Measurements from ENCODE around the gene LITAF. TPM values are rescaled to one million over a fixed set of nuclear protein-coding genes. Genes with fewer than 3 reads are reported as not detected.

Gene LITAF
- total RNA-seq, 2 experiments from 2014 or later: 127 to 130 TPM

DNA sequence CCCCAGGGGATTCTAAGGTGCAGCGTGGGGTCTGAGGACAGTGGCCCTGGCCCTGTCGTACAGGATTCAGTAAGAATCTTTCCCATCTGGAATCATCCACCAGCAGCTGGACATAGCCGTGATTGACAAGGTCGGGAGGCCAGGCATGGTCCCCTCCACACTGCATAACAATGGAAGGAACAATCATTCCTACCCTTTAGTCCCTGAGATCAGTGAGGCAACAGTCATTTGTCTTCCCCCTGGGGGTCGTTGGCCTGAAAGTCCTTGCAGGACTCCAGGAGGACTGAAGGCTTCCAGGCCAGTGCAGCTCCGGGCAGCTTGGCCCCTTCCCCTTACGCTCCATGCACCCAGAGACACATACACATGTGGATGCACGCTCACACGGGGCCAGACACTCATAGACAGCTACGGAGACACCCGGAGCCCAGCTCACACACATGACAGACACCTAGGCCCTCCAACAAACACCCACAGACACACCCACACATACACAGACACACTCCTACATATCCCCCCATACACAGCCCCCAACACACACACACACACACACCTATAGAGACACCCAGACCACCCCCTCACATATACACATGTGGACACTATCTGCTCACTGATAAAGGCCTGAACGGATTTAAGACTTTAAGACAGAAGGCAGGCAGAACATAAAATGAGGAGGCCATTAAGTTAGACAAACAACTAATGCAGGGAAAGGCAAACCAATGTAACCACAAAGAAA lies 42.9 kb downstream of the LITAF start:
- H3K27ac Mint-ChIP-seq: no peak overlapping the region
- peaks cover 12% of the 10 kb centered on the region for H3K4me1 Mint-ChIP-seq
- no peaks in the 10 kb centered on the region for H3K27me3 Mint-ChIP-seq
- H3K36me3 Mint-ChIP-seq: peaks cover 10% of the 10 kb centered on the region
- H3K4me3 Mint-ChIP-seq: no peak overlapping the region
- DNase-seq: no peak
- no peaks in the 10 kb centered on the region for H3K9me3 Mint-ChIP-seq

DNA sequence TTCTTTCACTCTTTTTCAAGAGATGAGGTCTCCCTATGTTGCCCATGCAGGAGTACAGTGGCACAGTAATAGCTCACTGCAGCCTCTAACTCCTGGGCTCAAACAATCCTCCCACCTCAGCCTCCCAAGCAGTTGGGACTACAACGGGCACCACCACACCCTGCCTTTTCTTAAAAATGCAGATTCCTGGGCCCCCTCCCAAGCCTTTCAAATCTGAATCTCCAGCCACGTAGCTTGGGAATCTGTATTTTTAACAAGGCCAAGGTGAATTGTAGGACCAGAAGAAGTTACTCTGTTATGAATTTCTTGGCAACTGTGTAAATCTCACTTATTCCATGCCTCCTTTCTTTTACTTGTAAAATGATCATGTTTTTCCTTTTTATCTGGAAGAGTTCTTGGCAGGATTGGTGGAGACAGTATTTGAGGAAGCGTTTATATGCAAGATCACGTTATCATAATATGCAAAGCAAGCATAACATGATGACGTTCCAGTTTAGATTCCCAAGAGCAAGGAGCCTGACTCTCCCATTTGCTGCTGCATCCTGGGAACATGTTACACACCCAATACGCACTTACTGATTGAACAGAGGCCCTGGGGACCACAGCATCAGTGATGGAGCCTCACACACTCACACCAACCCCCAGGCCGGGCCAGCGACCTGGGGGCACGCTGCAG lies 44.5 kb downstream of the LITAF start:
- H3K27me3 Mint-ChIP-seq: no peaks in the 10 kb centered on the region
- no peak for DNase-seq
- H3K27ac Mint-ChIP-seq: no peak overlapping the region
- H3K4me1 Mint-ChIP-seq: peaks cover 13% of the 10 kb centered on the region
- H3K36me3 Mint-ChIP-seq: peaks cover 2% of the 10 kb centered on the region
- no peak overlapping the region for H3K4me3 Mint-ChIP-seq
- no peaks in the 10 kb centered on the region for H3K9me3 Mint-ChIP-seq

DNA sequence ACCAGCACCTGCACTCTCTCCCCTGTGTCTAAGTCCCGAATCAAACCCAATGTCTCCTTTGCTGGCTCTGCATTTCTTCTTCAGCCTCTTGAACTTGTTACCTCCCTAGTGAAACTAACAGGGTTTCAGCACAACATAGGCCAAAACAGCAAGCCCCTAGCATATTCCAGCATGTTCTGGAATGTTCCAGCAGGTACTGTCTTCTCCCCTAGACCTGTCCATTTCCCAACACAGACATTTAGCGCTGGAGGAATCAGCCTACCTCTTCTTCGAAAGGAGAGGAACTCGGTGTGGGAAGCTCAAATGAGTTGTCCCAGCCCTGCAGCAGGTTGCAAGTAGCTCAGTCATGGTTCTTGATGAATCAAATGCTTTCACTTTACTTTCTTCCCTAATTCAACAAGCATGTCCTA lies 47.1 kb downstream of the LITAF start:
- no peak for DNase-seq
- Mint-ChIP-seq H3K27ac (no peak overlapping the region), H3K9me3 (no peaks in the 10 kb centered on the region), H3K36me3 (no peaks in the 10 kb centered on the region), H3K4me3 (no peak overlapping the region), H3K27me3 (no peaks in the 10 kb centered on the region), H3K4me1 (peaks cover 11% of the 10 kb centered on the region)

DNA sequence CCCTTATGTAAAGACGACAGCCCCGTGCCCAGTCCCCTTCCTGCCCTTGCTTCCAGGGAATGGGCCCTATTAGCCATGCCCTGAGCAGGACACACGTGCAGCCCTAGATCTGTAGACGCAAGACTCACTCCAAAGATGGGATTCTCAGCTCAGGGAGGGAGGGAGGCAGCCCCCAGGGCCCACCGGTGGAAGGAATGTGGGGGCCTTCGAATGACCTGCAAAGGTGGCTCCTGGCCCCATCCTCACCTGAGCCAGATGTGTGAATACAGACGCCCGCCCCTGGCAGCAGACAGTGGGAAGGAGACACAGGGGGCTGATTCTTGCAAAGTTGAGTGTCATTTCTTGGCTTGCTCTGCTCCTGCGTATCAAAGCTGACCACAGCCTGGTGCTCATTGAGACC lies 47.8 kb downstream of the LITAF start:
- H3K27me3 Mint-ChIP-seq: no peaks in the 10 kb centered on the region
- H3K36me3 Mint-ChIP-seq: no peaks in the 10 kb centered on the region
- no peaks in the 10 kb centered on the region for H3K9me3 Mint-ChIP-seq
- H3K27ac Mint-ChIP-seq: no peak overlapping the region
- H3K4me1 Mint-ChIP-seq: peaks cover 8% of the 10 kb centered on the region
- DNase-seq: no peak
- no peak overlapping the region for H3K4me3 Mint-ChIP-seq

DNA sequence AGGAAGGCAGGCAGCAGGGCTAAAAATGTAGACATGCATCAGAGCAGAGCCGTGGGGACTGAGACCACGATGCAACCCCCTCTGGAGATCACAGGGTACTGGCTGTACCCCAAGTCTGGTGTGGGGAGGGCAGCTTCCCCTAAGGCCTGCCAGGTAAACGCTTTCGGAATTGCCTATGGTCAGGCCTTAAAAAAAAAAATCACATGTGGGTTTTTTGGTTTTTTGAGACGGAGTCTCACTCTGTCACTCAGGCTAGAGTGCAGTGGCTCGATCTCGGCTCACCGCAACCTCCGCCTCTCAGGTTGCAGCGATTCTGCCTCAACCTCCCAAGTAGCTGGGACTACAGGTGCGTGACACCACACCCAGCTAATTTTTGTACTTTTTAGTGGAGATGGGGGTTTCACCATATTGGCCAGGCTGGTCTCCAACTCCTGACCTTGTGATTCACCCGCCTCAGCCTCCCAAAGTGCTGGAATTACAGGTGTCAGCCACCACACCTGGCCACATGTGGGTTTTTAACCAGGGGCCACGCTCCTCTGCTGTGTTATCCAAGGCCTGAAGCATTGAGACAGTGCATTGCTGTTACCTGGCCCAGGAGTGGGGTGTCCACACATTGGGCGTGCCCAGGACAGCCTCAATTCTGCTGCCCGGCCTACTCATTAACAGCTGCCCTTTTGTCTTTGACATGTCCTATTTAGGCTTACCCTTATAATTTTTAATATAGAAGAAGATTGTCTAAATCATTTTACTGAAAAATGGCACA lies 50.4 kb downstream of the LITAF start:
- no peak overlapping the region for H3K4me3 Mint-ChIP-seq
- H3K36me3 Mint-ChIP-seq: no peaks in the 10 kb centered on the region

DNA sequence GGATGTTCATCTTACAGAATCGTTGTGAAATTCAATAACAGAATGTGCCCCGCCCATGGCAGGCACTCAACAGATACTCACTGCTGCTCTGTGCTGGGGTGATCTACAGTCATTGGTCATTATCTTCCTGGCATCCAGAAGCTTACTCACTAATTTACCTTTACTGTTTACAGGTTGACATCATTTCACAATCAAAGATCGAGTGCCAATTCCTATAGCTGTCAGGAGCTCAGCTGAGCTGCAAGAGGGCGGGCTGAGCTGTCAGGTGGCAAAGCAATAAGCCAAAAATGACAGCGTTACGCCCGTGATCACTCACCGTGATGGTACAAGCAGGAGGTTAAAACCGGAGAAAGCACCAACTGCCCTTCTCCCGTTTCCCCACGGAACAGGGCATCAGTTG lies 51.2 kb downstream of the LITAF start:
- Mint-ChIP-seq H3K4me3 (no peak overlapping the region), H3K36me3 (no peaks in the 10 kb centered on the region), H3K27me3 (no peaks in the 10 kb centered on the region), H3K9me3 (no peaks in the 10 kb centered on the region), H3K4me1 (peaks cover 2% of the 10 kb centered on the region), H3K27ac (no peak overlapping the region)
- DNase-seq: no peak

More for the DNA sequence above, 50.4 kb downstream of the LITAF start:
- Mint-ChIP-seq H3K27me3 (no peaks in the 10 kb centered on the region), H3K9me3 (no peaks in the 10 kb centered on the region), H3K4me1 (peaks cover 2% of the 10 kb centered on the region), H3K27ac (no peak overlapping the region)
- no peak for DNase-seq

DNA sequence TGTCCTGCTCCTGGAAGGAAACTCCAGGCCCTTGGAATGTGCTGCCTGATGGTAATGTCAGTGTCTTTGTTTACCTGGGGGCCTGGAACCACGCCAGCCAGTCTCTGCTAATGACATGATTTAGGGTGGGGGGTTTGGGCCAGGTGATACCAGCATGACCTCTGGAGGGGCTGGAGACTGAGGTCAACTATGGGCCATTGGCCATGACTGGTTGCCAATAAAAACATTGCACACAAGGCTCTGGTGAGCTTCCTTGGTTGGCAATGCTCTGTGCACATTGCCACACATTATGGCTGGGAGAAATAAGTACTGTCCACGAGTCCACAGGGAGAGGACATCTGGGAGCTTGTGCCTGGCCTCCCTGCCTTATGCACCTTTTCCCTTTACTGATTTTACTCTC lies 52.5 kb downstream of the LITAF start:
- H3K4me1 Mint-ChIP-seq: peaks cover 2% of the 10 kb centered on the region
- no peaks in the 10 kb centered on the region for H3K9me3 Mint-ChIP-seq
- no peak overlapping the region for H3K4me3 Mint-ChIP-seq
- H3K36me3 Mint-ChIP-seq: no peaks in the 10 kb centered on the region
- H3K27me3 Mint-ChIP-seq: no peaks in the 10 kb centered on the region
- H3K27ac Mint-ChIP-seq: no peak overlapping the region
- DNase-seq: no peak

DNA sequence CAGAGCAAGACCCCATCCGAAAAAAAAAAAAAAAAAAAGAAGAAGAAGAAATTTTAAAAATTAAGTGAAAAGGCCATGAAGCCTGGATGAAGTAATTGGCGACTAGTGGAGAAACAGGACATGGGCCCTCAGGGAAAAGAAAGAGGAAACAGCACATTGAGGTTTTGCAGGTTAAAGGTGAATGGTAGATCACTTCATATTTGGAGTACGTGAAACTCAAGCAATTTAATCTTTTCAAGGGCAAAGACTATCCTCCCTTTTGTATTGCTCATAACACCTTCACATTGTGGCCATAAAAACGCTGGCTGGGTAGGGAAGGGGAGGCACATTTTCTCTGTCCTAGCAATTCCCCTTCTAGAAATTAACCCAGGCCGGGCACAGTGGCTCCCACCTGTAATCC lies 53.1 kb downstream of the LITAF start:
- H3K4me1 Mint-ChIP-seq: no peaks in the 10 kb centered on the region
- H3K4me3 Mint-ChIP-seq: no peak overlapping the region
- no peak overlapping the region for H3K27ac Mint-ChIP-seq
- no peaks in the 10 kb centered on the region for H3K36me3 Mint-ChIP-seq
- no peaks in the 10 kb centered on the region for H3K9me3 Mint-ChIP-seq
- H3K27me3 Mint-ChIP-seq: no peaks in the 10 kb centered on the region
- no peak for DNase-seq

DNA sequence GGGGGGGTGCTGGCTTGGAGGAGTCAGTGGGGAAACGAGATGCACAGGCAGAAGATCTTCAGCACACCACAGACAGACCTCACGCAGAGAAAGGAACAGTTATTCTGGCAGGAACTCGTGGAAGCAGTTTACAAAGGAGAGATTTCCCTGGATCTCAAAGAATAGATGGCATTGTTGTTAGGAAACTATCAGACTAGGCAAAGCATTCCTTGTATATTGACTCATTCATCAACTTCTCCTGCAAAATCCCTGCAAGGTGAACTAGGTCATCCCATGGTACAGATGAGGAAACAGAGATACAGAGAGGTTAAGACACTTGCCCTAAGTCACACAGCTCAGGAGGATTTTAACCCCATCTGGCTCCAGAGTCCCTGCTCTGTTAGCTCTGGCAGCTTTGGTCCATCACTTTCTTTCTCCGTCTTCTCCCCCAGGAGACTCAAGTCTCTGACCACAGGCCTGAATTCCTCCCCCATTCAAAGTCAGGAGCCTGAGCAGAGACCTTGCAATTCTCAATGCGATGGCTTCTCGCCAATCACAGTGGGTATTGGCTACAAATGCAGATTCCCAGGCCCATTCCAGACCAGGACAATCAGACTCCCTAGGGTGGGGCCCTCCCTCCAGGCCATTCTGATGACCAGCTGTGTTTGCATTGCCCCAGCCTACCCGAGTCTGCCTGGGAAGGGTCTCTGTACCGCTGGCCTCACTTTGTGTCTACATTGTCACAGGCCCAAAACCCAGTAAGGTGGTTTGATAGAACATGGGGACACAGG lies 56.4 kb downstream of the LITAF start:
- Mint-ChIP-seq H3K36me3 (no peaks in the 10 kb centered on the region), H3K27me3 (peaks cover 3% of the 10 kb centered on the region), H3K4me1 (no peaks in the 10 kb centered on the region), H3K27ac (no peak overlapping the region), H3K9me3 (no peaks in the 10 kb centered on the region), H3K4me3 (no peak overlapping the region)
- no peak for DNase-seq

DNA sequence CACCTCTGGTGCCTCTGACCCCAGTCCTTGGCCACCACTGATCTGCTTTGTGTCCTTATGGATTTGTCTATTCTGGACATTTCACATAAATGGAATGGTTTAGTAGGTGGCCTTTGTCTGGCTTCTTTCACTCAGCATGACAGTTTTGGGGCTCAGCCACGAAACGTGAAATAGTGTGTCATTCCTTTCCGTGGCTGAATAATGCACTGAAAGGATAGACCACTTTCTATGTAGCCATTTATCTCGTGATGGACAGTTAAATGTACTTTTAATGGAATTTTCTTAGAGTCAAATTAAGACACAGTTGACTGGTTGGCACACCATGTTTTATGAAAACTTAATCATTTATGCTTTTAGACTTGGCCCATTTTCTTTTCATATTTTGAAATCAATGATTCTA lies 57.4 kb downstream of the LITAF start:
- Mint-ChIP-seq H3K27me3 (peaks cover 3% of the 10 kb centered on the region), H3K4me3 (no peak overlapping the region), H3K4me1 (no peaks in the 10 kb centered on the region), H3K36me3 (no peaks in the 10 kb centered on the region), H3K27ac (no peak overlapping the region), H3K9me3 (no peaks in the 10 kb centered on the region)
- no peak for DNase-seq

DNA sequence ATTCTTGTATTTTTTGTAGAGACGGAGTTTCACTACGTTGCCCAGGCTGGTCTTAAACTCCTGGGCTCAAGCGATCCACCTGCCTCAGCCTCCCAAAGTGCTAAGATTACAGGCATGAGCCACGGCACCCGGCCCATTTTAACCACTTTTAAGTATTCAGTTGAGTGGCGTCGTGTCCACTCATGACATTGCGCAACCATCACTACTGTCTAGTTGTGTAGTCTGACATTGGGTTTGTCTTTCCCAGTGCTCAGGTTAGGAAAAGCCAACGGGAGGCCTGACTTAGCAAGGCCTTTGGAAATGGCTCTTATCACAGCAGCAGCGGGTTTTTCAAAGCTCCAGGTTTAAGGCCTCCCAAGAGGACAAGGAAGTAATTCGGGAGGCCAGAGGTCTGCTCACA lies 58.7 kb downstream of the LITAF start:
- H3K36me3 Mint-ChIP-seq: no peaks in the 10 kb centered on the region
- H3K27me3 Mint-ChIP-seq: peaks cover 3% of the 10 kb centered on the region
- no peak for DNase-seq
- no peak overlapping the region for H3K4me3 Mint-ChIP-seq
- H3K9me3 Mint-ChIP-seq: no peaks in the 10 kb centered on the region
- H3K4me1 Mint-ChIP-seq: no peaks in the 10 kb centered on the region
- H3K27ac Mint-ChIP-seq: no peak overlapping the region

DNA sequence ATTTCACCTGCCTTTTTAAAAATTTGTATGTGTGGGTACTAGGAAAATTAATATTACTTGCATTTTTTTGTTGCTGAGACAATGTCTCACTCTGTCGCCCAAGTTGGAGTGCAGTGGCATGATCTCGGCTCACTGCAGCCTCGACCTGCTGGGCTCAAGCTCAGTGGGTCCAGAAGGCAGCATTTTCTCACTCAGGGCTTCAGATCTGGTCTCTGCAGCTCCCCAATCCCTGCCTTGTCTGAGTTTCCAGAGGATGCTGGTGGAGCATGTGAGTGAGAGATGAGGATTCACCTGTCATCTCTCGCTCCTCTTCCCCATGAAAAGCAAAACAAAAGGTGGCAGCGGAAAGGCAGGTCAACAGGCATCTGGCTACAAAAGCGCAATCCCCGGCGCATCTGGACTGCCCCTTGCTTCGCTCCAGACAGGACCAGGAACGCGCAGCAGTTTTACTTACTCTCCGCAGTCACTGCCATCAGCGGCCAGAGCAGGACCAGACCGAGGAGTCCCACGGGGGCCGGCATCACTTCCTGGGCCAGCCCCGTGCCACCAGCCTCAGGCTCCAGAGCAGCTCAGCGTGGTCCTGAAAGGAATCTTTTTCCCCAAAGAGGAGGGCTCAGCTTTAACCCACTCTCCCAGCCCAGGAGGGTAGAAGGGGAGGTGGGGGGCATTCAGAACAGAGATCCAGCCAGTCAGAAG lies 59.9 kb downstream of the LITAF start:
- no peak overlapping the region for H3K4me3 Mint-ChIP-seq
- H3K36me3 Mint-ChIP-seq: peaks cover 2% of the 10 kb centered on the region
- no peaks in the 10 kb centered on the region for H3K9me3 Mint-ChIP-seq
- H3K27me3 Mint-ChIP-seq: peaks cover 3% of the 10 kb centered on the region
- no peaks in the 10 kb centered on the region for H3K4me1 Mint-ChIP-seq
- no peak overlapping the region for H3K27ac Mint-ChIP-seq
- DNase-seq: no peak

DNA sequence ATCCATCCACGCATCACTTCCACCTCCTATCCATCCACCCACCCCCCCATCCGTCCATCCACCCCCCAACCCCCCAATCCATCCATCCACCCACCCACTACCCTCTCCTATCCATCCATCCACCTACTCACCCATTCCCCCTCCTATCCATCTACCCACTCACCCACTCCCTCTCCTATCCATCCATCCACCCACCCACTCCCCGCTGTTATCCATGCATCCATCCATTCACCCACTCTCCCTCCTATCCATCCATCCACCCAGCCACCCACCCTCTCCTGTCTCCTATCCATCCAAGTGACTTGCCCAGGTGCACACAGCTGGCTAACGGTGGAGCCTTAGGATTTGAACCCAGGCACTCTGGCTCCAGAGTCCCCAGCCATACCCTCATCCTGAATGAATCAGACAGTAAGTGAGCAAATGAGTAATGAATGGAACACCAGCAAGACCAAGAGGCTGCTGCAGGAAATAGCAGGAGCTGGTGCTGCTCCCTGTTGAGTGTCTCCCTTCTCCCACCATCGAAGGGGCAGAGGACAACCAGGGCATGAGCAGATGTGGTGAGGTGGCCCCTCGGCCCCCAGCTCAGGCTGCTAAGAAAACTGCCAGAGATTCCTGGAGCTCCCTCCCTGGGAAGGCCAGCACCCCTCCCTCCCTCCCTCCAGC lies 62.5 kb downstream of the LITAF start:
- Mint-ChIP-seq H3K9me3 (peaks cover 2% of the 10 kb centered on the region), H3K27me3 (peaks cover 3% of the 10 kb centered on the region), H3K27ac (no peak overlapping the region), H3K4me1 (peaks cover 3% of the 10 kb centered on the region), H3K36me3 (peaks cover 8% of the 10 kb centered on the region), H3K4me3 (no peak overlapping the region)
- no peak for DNase-seq

DNA sequence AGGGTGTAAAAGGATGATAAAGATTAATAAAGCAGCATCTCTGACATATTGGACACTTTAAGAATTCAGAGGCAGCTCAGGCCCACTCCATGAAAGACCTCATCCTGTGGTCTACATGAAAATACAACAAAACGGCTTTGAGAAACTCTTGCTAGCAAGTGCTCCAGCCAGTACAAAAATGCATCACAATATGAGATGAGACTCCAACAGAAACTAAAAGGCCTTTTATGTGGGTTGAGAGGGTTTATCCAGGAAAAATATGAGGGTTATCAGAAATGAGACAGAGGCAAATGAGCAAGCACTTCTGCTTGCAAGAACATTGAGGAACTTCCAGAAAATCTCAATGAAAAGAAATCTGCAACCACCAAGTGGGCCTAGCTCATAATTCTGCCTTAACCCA lies 65.7 kb downstream of the LITAF start:
- H3K4me1 Mint-ChIP-seq: peaks cover 3% of the 10 kb centered on the region
- H3K36me3 Mint-ChIP-seq: peaks cover 8% of the 10 kb centered on the region
- no peak overlapping the region for H3K4me3 Mint-ChIP-seq
- H3K27me3 Mint-ChIP-seq: no peaks in the 10 kb centered on the region
- no peak for DNase-seq
- H3K9me3 Mint-ChIP-seq: peaks cover 2% of the 10 kb centered on the region
- no peak overlapping the region for H3K27ac Mint-ChIP-seq

Measured in activated naive CD8-positive, alpha-beta T cell treated with anti-CD3 and anti-CD28 coated beads for 36 hours (primary cell).